Measurements from ENCODE around the gene GPER1.

GPER1 gene

GRCh38 chr7:1054438-1054837 lies 33.5 kb upstream of the GPER1 start:
- no peak for DNase-seq

- peak; percentile 65 for DNase-seq
Observed at GRCh38 chr7:1054861-1055450, 33.0 kb upstream of the GPER1 start.

GRCh38 chr7:1055491-1055955 lies 32.4 kb upstream of the GPER1 start:
- no peak for DNase-seq

GRCh38 chr7:1055956-1056784 lies 31.7 kb upstream of the GPER1 start:
- no peak for DNase-seq

- DNase-seq: no peak
Observed at GRCh38 chr7:1056785-1057410, 31.0 kb upstream of the GPER1 start.

- no peak for DNase-seq
Observed at GRCh38 chr7:1057416-1058291, 30.3 kb upstream of the GPER1 start.

GRCh38 chr7:1058311-1058710 lies 29.6 kb upstream of the GPER1 start:
- DNase-seq: no peak

GRCh38 chr7:1058821-1059199 lies 29.1 kb upstream of the GPER1 start:
- DNase-seq: no peak

GRCh38 chr7:1059200-1060091 lies 28.5 kb upstream of the GPER1 start:
- peak; percentile 35 for DNase-seq

- no peak for DNase-seq
Observed at GRCh38 chr7:1060315-1061072, 27.4 kb upstream of the GPER1 start.

- no peak for DNase-seq
Observed at GRCh38 chr7:1061180-1061579, 26.7 kb upstream of the GPER1 start.

GRCh38 chr7:1062296-1063294 lies 25.3 kb upstream of the GPER1 start:
- DNase-seq: no peak

GRCh38 chr7:1063361-1063760 lies 24.6 kb upstream of the GPER1 start:
- no peak for DNase-seq

- no peak for DNase-seq
Observed at GRCh38 chr7:1064581-1064980, 23.3 kb upstream of the GPER1 start.

GRCh38 chr7:1065263-1065584 lies 22.7 kb upstream of the GPER1 start:
- DNase-seq: no peak

- peak; percentile 87 for DNase-seq
Observed at GRCh38 chr7:1065585-1066241, 22.2 kb upstream of the GPER1 start.

- DNase-seq: no peak
Observed at GRCh38 chr7:1066242-1066588, 21.7 kb upstream of the GPER1 start.

GRCh38 chr7:1068013-1068412 lies 19.9 kb upstream of the GPER1 start:
- DNase-seq: no peak

GRCh38 chr7:1068619-1069018 lies 19.3 kb upstream of the GPER1 start:
- DNase-seq: no peak
